Stimulated activated CD8-positive, alpha-beta memory T cell treated with anti-CD3 and anti-CD28 coated beads, Interleukin-4, amount 100 ng/mL, for 24 hours (primary cell): ENCODE results near the gene SLC7A6.

Source experiments
- DNase-seq: peaks from one replicate; pipeline ENCODE4 v3.0.0-alpha.2; 2020; ENCODE audit warnings: low read depth

Gene SLC7A6

GRCh38 chr16:68257251-68257905 lies 6.9 kb upstream of the SLC7A6 start:
- DNase-seq: no peak

- DNase-seq: no peak
Measured at GRCh38 chr16:68257906-68258800, 6.2 kb upstream of the SLC7A6 start.

- no peak for DNase-seq
Measured at GRCh38 chr16:68259007-68259825, 5.1 kb upstream of the SLC7A6 start.

GRCh38 chr16:68263559-68264127 lies 683 bp upstream of the SLC7A6 start:
- DNase-seq: no peak

GRCh38 chr16:68265078-68265920 lies 973 bp downstream of the SLC7A6 start:
- DNase-seq: no peak

GRCh38 chr16:68267612-68268405 lies 3.5 kb downstream of the SLC7A6 start:
- DNase-seq: no peak

GRCh38 chr16:68269793-68270192 lies 5.5 kb downstream of the SLC7A6 start:
- no peak for DNase-seq

GRCh38 chr16:68270353-68270752 lies 6.0 kb downstream of the SLC7A6 start:
- DNase-seq: no peak

- no peak for DNase-seq
Measured at GRCh38 chr16:68272507-68273209, 8.3 kb downstream of the SLC7A6 start.

- no peak for DNase-seq
Measured at GRCh38 chr16:68273459-68273858, 9.1 kb downstream of the SLC7A6 start.

- no peak for DNase-seq
Measured at GRCh38 chr16:68273896-68274295, 9.6 kb downstream of the SLC7A6 start.

GRCh38 chr16:68274441-68274840 lies 10.1 kb downstream of the SLC7A6 start:
- no peak for DNase-seq

GRCh38 chr16:68275611-68276191 lies 11.4 kb downstream of the SLC7A6 start:
- DNase-seq: no peak

- DNase-seq: no peak
Measured at GRCh38 chr16:68276223-68276622, 11.9 kb downstream of the SLC7A6 start.

- no peak for DNase-seq
Measured at GRCh38 chr16:68279726-68280558, 15.6 kb downstream of the SLC7A6 start.

- DNase-seq: no peak
Measured at GRCh38 chr16:68281368-68282063, 17.2 kb downstream of the SLC7A6 start.

- DNase-seq: no peak
Measured at GRCh38 chr16:68282064-68282452, 17.7 kb downstream of the SLC7A6 start.

- no peak for DNase-seq
Measured at GRCh38 chr16:68283346-68283745, 19.0 kb downstream of the SLC7A6 start.
